Measurements from ENCODE around the gene MCF2L2.
A peak's percentile ranks its signal among the peaks of the same experiment; 100 is the strongest.

MCF2L2 gene

GRCh38 chr3:183161552-183162336, 266.7 kb downstream of the MCF2L2 start:
- DNase-seq (ENCODE audit: low spot score), result no peak

DNA sequence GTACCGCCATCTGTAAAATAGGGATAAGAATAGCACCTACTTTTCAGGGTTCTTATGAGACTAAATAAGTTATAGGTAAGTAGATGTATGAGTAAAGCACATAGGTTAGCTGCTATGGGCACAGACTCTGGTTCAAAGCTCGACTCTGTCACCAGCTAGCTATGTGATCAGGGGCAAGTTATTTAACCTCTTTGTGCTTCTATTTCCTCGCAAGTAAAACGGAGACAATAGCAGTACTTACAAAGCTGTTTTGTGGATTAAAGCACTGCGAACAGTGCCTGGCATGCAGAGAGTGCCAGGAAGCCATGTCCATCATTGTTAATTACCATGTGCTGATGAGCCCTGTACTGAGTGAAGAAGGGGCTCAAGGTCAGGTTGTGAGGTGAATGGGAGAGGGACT, 267.8 kb downstream of the MCF2L2 start:
- DNase-seq (ENCODE audit: low spot score), result no peak

DNA sequence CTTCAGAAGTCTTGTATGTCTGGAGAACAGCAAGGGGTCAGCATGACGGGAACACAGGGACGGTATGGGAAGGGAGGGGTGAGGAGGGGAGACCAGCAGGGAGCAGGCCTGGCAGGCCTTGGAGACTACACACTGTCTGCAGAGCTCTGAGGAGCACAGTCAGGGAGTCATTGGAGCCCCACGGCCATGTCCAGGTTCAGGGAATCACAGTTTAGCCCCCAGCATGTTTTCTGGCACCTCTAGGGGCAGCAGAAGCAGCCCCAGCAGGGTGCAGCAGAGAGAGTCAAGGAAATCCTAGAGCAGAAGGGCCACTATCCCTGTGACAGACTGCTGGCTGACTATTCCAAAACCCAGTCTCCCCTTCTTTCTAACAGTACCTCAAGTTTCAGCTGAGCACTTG, 269.1 kb downstream of the MCF2L2 start:
- no peak for DNase-seq (ENCODE audit: low spot score)

GRCh38 chr3:183158551-183159006, 269.8 kb downstream of the MCF2L2 start:
- DNase-seq (ENCODE audit: low spot score), result peak; percentile 50

DNA sequence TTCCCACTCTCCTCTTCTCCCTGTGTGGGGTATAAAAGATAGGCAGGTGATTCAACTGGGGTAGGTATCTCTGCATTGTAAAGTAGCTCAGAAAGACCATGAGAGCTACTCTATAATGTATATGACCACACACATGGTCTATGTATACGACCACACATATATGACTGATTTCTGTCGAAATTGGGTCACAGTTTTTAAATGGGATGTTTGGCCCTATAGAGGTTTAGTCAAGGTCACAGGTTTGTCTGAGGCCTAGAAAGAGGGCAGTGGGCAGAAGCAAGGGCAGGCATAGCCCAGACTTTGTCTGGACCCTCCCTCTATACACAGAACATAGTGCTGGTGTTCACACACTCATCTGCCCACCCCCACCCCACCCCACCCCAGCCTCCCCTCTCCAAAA, 270.3 kb downstream of the MCF2L2 start:
- DNase-seq (ENCODE audit: low spot score), result no peak

- DNase-seq (ENCODE audit: low spot score), result no peak
Observed at GRCh38 chr3:183156266-183156665, 272.2 kb downstream of the MCF2L2 start.

DNA sequence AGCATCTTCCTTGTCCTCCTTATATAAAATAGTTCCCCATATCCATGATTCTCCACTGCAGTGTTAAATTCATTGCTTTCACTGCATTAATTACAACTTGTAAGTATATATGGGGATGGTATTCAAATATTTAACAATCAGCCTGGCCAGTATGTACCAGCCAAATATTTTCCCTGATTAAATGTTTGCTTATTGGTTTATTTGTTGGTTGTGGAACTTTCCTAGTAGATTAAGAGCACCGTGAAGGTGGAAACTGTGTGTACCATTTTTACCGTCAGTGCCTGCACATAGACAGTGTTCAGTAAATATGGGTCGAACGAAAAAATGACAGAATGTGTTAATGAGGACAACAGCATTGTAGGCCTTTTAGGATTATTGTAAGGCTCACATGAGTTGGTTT, 272.9 kb downstream of the MCF2L2 start:
- no peak for DNase-seq (ENCODE audit: low spot score)

DNA sequence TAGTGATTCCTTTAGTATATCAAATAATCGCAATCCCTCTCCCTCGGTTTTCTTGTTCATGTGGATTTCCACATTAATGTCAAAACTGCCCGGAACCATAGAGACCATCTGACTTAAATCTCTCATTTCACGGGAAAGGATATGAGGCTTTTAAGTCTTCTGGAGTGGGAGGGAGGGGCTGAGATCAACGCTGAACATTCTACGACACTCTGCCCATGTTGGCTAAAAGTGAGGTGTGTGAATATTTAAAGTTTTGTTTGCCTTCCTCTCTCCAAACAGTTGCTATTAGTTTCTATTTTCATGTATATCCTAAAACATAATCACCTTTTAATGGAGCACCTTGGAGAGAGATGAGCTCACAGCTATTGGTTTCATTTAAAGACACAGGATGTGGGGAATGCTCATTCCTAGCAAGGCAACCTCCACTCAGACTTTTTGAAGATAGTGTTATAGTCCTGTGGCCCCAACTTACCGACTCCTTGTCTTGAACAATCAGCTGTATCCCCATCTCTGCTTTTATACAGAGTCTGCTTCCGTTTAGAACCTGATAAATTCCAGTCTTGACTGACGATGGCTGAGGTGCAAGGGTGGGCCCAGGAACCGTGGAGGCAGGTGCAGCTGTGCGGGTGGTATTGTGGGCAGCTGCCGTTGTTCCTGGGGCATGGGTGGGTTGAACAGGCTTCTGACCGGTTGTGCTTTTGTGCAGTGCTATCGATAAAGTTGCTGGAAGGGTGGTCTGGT, 275.0 kb downstream of the MCF2L2 start:
- DNase-seq (ENCODE audit: low spot score), result no peak

DNA sequence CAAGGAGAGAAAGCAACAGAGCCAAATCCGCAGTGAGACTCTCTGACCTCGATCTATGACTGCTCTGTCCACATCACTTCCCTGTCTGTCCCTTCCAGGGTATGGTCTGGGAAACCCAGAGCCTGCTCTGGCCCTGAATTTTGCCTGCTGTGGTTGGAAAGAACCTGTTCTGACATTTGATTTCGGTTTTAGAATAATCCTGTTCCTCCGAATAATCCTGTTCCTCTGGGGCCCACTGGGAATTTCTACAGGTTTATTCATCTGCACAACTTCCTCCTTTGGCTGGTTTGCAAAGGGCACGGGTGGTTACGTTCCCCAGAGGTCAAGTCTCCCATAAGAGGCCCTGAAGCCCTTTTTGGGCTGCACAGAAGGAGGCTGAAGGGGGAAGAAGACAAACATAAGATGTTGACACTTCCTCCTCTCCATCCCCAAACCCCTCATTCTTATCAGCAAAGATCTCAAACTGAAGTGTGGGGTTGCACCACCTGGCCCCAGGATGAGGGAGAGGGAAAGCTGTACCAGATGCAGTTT, 276.5 kb downstream of the MCF2L2 start:
- no peak for DNase-seq (ENCODE audit: low spot score)

GRCh38 chr3:183151086-183151485, 277.3 kb downstream of the MCF2L2 start:
- DNase-seq (ENCODE audit: low spot score), result no peak

DNA sequence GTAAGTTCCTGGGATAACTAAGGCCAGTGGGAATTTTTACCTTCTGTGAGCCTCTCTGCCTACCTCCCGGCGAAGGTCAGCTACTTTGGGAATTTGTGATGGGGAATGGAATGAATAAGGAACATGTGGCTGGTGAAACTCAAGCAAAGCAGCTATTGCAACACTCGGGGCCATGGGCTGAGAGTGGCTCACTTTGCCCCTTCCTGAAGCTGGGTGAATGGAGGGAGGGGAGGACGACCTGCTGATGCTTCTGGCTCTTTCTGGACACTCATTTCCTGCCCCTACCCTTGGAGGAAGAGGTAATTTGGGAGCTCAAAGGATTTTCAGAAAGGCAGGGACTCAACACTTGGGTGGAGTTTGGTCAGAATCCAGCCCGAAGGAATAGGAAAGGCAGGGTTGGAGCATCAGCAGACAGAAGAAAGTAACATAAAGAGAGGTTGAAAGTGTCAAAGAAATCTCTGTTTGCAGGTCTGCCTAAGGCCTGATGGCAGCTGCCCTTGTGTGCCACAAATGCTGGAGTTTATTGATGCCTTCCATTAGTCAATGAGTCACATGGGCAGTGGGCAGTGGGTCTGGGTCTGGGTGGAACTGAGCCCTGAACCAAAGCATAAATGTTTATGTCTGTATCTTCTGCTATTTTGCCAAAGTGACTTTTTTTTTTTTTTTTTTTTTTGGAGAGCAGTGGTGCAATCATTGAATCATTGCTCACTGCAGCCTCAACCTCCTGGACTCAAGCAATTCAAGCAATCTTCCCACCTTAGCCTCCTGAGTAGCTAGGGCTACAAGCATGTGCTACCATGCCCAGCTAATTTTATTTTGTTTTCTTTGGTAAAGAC, 278.3 kb downstream of the MCF2L2 start:
- DNase-seq (ENCODE audit: low spot score), result no peak

DNA sequence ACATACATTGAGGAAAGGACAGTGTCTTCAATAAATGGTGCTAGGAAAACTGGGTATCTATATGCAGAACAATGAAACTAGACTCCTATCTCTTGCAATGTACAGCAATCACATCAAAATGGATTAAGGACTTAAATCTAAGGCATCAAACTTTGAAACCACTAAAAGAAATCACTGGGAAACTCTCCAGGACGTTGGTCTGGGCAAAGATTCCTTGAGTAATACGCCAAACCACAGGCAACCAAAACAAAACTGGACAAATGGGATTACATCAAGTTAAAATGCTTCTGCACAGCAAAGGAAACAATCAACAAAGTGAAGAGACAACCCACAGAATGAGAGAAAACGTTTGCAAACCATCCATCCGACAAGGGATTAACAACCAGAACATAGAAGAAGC, 280.4 kb downstream of the MCF2L2 start:
- no peak for DNase-seq (ENCODE audit: low spot score)

GRCh38 chr3:183144363-183144762, 284.1 kb downstream of the MCF2L2 start:
- no peak for DNase-seq (ENCODE audit: low spot score)

GRCh38 chr3:183142199-183142598, 286.2 kb downstream of the MCF2L2 start:
- DNase-seq (ENCODE audit: low spot score), result no peak

DNA sequence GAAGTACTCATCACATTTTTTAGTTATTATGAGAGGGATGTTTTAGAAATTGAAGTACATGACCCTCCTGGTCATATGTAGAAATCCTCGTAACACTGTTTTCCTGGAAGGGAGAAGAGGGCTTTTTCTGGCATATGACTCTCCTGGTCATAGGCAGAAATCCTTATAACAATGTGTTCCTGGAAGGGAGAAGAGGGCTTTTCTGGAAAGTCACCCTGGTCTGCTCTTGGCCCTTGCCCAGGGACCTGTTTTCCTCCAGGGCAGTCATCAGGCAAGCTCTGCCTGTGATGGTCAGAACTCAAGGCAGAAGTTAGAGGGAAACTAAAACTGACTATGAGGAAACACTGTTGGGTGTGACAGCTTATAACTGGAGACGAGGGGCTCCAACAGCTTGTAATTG, 293.6 kb downstream of the MCF2L2 start:
- no peak for DNase-seq (ENCODE audit: low spot score)

GRCh38 chr3:183132409-183132808, 296.0 kb downstream of the MCF2L2 start:
- no peak for DNase-seq (ENCODE audit: low spot score)

DNA sequence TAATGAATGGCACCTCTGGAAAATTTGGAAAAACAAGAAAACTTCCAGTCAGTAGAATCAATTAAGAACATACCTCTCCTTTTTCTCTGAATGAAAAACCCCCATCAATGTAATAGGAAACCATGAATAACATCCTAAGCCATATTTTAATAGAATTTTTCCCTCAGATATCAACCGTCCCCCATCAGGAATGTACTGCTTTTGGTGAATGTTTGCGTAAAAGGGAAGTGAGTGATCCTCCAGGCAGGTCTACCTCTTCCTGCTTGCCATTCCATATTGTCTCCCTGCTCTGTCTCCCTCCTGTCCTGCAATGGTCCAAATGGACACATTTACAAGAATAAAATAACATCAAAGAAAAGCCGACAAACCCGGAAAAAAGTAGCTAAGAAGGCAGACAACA, 296.7 kb downstream of the MCF2L2 start:
- no peak for DNase-seq (ENCODE audit: low spot score)

GRCh38 chr3:183131186-183131725, 297.2 kb downstream of the MCF2L2 start:
- no peak for DNase-seq (ENCODE audit: low spot score)

DNA sequence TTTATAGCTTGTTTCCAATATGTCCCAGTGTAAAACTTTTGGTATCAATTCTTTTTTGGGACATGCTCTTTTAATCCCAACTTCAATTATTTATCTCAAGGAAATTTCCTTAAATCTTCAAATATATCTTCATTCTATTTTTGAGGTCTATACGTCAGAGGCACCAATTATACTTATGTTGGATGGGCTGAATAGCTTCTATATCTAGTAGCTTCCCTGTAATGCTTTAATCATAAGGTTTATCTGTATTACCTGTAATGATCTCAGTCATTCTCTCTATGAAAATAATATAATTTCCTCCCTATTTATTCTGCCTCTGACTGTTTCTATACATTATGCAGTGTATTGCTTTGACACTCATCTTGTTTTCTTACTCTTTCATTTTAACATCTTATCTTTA, 299.2 kb downstream of the MCF2L2 start:
- no peak for DNase-seq (ENCODE audit: low spot score)

GRCh38 chr3:183128709-183129108, 299.7 kb downstream of the MCF2L2 start:
- no peak for DNase-seq (ENCODE audit: low spot score)
